ENCODE results near the gene SLC4A11. TPM values are rescaled to one million over a fixed set of nuclear protein-coding genes. Genes with fewer than 3 reads are reported as not detected.
A peak's percentile ranks its signal among the peaks of the same experiment; 100 is the strongest.

The SLC4A11 gene
- total RNA-seq, 1 donor from 2014 or later = 4.2 TPM

DNA sequence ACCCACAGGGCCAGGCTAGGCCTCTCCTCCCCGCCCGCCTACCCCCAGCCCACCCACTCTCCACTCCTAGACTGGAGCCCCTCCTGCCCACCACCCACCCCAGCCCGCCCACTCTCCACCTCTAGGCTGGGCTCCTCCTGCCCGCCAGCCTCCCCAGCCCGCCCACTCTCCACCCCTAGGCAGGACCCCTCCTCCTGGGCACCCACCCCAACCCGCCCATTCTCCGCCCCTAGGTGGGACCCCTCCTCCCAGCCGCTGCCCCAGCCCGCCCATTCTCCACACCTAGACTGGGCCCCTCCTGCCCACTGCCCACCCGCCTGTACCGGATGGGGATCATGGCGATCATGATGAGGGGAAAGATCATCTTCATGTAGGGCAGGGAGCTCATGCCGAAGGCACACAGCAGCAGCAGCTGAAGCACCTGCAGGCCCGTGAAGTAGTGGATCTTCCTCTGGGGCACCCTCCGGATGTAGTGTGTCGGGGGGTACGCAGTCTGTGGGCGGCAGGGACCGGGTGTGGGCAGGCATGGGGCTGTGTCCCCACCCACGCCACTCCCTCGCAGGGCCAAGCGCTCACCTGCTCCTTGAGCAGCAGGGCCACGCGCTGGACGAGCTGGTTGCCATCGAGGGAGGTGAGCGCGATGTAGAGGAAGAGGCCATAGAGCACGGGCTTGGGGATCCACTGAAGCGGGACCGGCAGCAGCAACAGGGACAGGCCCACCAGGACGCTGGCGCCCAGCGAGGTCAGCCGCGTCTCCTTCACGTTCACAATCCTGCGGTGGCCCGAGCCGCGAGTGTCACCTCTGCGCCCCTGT, 10.8 kb downstream of the SLC4A11 start:
- no peak overlapping the region for H3K4me3 Mint-ChIP-seq (ENCODE audit: unreplicated experiment)
- DNase-seq (ENCODE audit: low spot score) = no peak
- H3K4me1 Mint-ChIP-seq (ENCODE audit: low read depth) = peaks cover 13% of the 10 kb centered on the region
- TF ChIP-seq, protein P1, sequence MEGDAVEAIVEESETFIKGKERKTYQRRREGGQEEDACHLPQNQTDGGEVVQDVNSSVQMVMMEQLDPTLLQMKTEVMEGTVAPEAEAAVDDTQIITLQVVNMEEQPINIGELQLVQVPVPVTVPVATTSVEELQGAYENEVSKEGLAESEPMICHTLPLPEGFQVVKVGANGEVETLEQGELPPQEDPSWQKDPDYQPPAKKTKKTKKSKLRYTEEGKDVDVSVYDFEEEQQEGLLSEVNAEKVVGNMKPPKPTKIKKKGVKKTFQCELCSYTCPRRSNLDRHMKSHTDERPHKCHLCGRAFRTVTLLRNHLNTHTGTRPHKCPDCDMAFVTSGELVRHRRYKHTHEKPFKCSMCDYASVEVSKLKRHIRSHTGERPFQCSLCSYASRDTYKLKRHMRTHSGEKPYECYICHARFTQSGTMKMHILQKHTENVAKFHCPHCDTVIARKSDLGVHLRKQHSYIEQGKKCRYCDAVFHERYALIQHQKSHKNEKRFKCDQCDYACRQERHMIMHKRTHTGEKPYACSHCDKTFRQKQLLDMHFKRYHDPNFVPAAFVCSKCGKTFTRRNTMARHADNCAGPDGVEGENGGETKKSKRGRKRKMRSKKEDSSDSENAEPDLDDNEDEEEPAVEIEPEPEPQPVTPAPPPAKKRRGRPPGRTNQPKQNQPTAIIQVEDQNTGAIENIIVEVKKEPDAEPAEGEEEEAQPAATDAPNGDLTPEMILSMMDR (IDR thresholded peaks at IDR 0.05) = no peak
- no peak overlapping the region for H3K27ac Mint-ChIP-seq (ENCODE audit: unreplicated experiment)
- H3K36me3 Mint-ChIP-seq (ENCODE audit: low read depth) = no peaks in the 10 kb centered on the region
- no peaks in the 10 kb centered on the region for H3K9me3 Mint-ChIP-seq (ENCODE audit: low read depth)
- H3K27me3 Mint-ChIP-seq (ENCODE audit: low read depth) = no peaks in the 10 kb centered on the region

DNA sequence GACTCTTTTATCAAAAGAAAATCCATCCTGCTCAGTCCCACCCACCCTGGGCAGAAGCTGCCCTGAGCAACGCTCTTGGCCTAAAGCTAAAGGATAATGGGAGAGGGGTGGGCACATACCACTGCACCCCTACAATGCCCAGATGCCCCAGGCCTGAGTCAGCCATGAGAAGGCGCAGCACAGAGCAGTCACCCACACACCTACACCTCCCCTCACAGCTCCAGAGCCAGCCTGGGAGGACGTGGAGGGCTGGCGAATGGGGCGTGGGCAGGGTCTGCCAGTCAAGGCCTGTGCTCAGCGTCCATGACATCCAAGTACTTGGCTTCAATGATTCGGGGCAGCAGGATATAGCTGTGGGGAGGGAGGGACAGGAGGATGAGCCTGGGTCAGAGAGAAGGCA, 11.5 kb downstream of the SLC4A11 start:
- Mint-ChIP-seq H3K27ac (ENCODE audit: unreplicated experiment) (no peak overlapping the region), H3K36me3 (ENCODE audit: low read depth) (no peaks in the 10 kb centered on the region), H3K9me3 (ENCODE audit: low read depth) (no peaks in the 10 kb centered on the region), H3K4me3 (ENCODE audit: unreplicated experiment) (no peak overlapping the region), H3K27me3 (ENCODE audit: low read depth) (no peaks in the 10 kb centered on the region), H3K4me1 (ENCODE audit: low read depth) (peaks cover 13% of the 10 kb centered on the region)
- TF ChIP-seq, protein P1 (IDR thresholded peaks at IDR 0.05) = no peak
- no peak for DNase-seq (ENCODE audit: low spot score)

DNA sequence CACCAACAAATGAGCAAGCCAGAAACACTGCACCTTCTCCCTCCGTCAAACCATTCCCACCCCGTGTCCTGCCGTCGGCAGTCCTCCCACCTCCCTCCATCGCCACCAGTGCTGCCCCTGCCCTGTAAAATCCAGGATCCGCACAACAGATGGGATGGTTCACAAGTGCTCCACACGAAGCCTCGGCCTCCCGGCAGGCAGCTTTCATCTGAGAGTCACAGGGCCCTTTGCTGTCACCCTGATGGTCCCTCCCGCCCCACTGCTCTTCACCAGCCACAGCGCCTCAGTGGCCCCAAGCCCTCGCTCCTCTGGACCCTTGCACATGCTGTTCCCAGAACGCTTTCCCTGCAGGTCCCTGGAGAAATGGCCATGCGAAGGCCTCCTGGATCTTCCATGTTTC, 12.1 kb downstream of the SLC4A11 start:
- DNase-seq (ENCODE audit: low spot score) = no peak
- H3K4me3 Mint-ChIP-seq (ENCODE audit: unreplicated experiment) = no peak overlapping the region
- no peaks in the 10 kb centered on the region for H3K36me3 Mint-ChIP-seq (ENCODE audit: low read depth)
- no peak overlapping the region for H3K27ac Mint-ChIP-seq (ENCODE audit: unreplicated experiment)
- peaks cover 13% of the 10 kb centered on the region for H3K4me1 Mint-ChIP-seq (ENCODE audit: low read depth)
- TF ChIP-seq, protein P1 (IDR thresholded peaks at IDR 0.05) = no peak
- H3K9me3 Mint-ChIP-seq (ENCODE audit: low read depth) = no peaks in the 10 kb centered on the region
- no peaks in the 10 kb centered on the region for H3K27me3 Mint-ChIP-seq (ENCODE audit: low read depth)

DNA sequence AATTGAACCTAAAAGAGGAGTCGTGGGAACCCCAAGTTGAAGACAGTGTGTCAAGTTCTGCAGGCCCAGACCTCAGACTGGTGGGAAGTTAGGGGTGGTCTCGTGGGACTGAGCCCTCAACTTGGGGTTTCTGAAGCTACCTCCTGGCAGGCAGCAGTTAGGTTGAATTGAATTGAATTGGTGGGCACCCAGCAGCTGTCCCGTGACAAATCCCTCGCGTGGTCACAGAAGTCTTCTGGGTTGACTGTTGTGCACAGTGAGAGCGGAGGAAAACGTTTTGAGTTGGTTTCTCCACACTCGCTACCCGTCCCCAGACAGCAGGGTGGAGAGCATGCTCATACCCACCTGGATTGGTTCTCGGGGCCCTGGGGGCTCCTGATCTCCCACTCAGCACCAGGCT, 12.9 kb downstream of the SLC4A11 start:
- Mint-ChIP-seq H3K9me3 (ENCODE audit: low read depth) (no peaks in the 10 kb centered on the region), H3K4me1 (ENCODE audit: low read depth) (peaks cover 13% of the 10 kb centered on the region), H3K36me3 (ENCODE audit: low read depth) (peaks cover 4% of the 10 kb centered on the region), H3K4me3 (ENCODE audit: unreplicated experiment) (no peak overlapping the region), H3K27me3 (ENCODE audit: low read depth) (no peaks in the 10 kb centered on the region), H3K27ac (ENCODE audit: unreplicated experiment) (peak overlapping the region; percentile 51)
- no peak for DNase-seq (ENCODE audit: low spot score)
- TF ChIP-seq, protein P1 (IDR thresholded peaks at IDR 0.05) = no peak

DNA sequence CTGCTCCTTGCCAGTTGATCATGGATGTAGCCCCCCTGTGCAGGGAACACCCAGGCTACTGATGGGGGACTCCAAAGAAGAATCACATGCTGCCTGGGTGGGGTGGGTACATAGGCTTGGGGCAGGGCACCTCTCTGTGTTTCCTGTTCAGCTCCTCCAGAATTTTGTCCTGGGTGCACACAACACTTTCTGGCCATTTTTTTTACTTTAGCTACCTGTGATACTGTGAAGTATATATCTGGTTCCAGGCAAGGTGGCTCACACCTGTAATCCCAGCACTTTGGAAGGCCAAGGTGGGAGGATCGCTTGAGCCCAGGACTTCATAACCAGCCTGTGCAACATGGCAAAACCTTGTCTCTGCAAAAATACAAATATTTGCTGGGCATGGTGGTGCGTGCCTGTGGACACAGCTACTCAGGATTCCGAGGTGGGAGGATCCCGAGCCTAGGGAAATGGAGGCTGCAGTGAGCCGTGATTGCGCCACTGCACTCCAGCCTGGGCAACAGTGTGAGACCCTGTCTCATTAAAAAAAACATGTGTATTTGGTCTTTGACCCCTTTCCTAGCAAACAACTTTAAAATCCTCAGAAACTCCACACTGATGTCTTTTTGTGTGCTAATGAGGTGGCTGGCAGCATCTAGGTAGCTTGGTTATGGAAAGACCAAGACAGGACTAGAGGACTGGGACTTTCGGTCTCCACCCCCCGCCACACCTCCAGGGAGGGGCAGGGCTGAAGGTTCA, 14.1 kb downstream of the SLC4A11 start:
- Mint-ChIP-seq H3K36me3 (ENCODE audit: low read depth) (peaks cover 7% of the 10 kb centered on the region), H3K9me3 (ENCODE audit: low read depth) (no peaks in the 10 kb centered on the region), H3K27me3 (ENCODE audit: low read depth) (no peaks in the 10 kb centered on the region), H3K4me3 (ENCODE audit: unreplicated experiment) (no peak overlapping the region), H3K27ac (ENCODE audit: unreplicated experiment) (no peak overlapping the region), H3K4me1 (ENCODE audit: low read depth) (peaks cover 13% of the 10 kb centered on the region)
- DNase-seq (ENCODE audit: low spot score) = no peak
- TF ChIP-seq, protein P1 (IDR thresholded peaks at IDR 0.05) = no peak

All from chondrocyte (in vitro differentiated cells).